ENCODE results near the gene ZNF292.

DNA sequence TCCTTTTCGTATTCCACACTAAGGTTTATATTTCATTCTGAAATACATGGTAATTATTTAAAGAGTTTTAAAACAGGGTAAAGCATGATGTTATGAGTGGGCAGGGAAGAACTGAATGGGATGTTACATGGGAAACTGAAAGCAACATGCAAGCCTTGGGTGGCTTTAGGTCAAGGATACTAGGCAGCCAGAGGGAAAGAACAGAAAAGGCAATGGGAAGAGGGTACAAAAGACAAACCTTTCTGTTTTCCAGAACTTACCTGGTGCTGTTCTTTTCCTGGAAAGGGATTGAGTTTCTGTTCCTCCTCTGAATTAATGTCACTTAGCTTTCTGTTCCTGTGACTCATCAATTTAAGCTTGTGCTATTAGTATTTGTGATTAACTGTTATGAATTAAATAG is 95.9 kb downstream of the ZNF292 start:
- TF ChIP-seq POLR2A (IDR thresholded peaks at IDR 0.05; ENCODE audit: low read length) (no peak), GATA1 (IDR thresholded peaks at IDR 0.05; ENCODE audit: low read depth, low read length) (no peak)

All from erythroblast (primary cell).